Stimulated activated CD4-positive, alpha-beta T cell treated with anti-CD3 and anti-CD28 coated beads, TNF-alpha, amount 100 ng/mL, for 48 hours (primary cell): ENCODE results near the gene ACTN2.
"Not testable (repeated sequence)": the region's sequence is repeated elsewhere in the genome, so short reads cannot be mapped to it uniquely, and the experiment has no call there.

Experiments used
- DNase-seq, 3 donors: peaks; one replicate each; pipeline ENCODE4 v3.0.0-alpha.2; 2020; ENCODE audit warnings: low read depth in 3 of 3

Gene ACTN2

GRCh38 chr1:236685917-236686814, at the start of gene ACTN2:
TSS of gene ACTN2 (plus strand) at chr1:236686499. CDS start at chr1:236686674, 175 bp downstream.
- peak in 2 of 3 donors; percentile 21 to 36 for DNase-seq

DNA sequence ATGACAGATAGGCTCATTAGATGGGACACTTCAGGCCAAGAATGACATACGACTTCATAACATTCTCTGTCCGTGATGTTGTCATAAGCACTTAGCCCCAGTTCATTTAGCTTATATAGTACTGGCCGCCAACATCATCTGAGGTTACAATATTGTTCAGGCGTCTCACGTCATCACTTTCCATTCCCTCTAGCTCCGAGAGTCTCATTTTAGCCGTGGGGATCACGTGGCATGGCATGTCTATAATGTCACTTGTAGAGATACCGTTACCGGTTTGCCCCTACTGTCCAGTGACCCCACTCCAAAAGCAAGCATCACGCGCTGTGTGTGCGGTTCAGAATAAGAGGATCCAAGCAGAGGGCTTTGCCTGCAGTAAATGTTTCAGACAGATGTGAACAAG, 47.4 kb upstream of the ACTN2 start:
- DNase-seq = no peak

DNA sequence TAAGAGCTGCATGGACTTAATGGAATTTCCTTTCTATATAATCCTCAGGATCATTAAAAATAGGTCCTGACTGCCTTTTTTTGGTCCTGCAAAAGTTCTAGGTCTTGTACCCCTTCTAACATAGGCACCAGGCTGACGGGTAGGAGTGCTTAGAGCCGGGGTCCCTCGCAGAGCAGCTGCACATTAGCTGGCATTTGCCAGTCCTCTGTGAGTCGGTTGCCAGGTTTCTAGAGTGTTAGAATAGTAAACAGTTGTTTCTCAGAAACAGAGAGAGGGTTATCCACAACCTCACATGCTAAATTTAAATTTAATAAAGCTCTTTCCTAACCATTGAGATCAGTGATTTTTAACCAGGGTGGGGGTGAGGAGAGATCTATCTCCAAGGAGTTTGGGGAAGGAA, 46.6 kb upstream of the ACTN2 start:
- no peak for DNase-seq

DNA sequence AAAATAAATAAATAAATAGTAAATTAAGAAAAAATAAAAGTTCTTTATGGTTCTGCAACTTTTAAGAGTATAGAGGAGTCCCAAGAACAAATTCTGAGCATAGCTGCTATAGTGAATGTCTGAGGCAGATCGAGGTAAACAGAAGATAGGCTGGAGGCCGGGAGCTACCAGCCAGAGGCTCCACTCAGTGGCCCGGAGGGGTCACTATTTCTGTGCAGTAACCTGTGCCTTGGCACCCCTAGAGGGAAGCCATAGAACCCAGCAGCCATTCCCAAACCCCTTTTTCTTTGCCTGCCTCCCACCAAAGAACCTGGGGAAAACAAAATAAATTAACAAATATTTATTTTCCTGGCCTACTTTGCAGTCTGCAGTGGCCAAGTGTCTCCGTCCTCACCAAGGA, 43.5 kb upstream of the ACTN2 start:
- DNase-seq = no peak

DNA sequence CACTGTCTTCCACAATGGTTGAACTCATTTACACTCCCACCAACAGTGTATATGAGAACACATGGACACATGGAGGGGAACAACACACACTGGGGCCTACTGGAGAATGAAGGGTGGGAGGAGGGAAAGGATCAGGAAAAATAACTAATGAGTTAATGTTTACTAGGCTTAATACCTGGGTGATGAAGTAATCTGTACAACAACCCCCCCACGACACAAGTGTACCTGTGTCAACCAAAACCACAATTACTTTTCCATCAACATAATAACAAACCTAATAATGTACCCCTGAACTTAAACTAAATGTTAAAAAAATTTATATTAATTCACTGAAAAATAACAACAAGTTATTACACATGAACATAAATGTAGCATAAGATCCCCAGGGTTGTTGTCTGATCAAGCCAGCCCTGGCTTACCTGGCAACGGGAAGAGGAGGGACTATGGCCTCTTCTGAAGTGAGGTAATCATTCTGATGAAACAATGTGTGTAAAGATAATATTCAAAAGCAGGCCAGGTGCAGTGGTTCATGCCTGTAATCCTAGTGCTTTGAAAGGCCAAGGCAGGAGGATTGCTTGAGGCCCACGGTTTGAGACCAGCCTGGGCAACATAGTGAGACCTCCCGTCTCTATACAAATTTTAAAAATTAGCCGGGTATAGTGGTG, 41.2 kb upstream of the ACTN2 start:
- DNase-seq = no peak

DNA sequence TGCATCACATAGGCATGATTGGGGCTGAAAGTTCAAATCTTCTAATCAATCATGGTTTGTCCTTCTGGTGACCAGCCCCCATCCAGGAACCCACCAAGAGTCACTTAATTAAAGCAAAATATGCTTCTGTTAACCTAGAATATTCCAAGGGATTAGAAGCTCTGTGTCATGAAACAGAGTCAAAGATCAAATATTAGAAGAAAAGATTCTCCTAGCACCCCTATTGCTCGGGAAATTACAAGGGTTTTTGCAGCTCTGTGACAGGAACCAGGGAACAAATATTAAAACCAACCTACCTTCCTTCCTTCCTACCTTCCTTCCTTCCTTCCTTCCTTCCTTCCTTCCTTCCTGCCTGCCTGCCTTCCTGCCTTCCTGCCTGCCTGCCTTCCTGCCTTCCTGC, 31.8 kb upstream of the ACTN2 start:
- DNase-seq = no peak

GRCh38 chr1:236654957-236655356, 31.3 kb upstream of the ACTN2 start:
- DNase-seq = no peak

DNA sequence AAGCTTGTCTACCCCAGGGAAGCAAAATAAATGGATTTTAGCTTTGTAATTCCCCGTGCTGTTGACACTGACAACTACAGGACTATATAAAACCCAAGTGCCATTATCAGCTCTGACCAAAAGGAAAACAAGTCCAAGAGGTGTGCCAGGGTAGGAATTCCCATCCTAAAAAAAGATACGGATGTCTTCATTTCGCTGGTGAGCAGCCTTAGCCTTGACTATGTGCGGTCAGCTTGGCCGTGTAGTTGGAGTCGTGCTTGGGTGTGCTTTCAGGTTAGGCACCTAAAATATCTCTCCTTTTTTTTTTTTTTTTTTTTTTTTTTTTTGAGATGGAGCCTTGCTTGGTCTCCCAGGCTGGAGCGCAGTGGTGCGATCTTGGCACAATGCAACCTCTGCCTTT, 28.9 kb upstream of the ACTN2 start:
- DNase-seq = no peak

DNA sequence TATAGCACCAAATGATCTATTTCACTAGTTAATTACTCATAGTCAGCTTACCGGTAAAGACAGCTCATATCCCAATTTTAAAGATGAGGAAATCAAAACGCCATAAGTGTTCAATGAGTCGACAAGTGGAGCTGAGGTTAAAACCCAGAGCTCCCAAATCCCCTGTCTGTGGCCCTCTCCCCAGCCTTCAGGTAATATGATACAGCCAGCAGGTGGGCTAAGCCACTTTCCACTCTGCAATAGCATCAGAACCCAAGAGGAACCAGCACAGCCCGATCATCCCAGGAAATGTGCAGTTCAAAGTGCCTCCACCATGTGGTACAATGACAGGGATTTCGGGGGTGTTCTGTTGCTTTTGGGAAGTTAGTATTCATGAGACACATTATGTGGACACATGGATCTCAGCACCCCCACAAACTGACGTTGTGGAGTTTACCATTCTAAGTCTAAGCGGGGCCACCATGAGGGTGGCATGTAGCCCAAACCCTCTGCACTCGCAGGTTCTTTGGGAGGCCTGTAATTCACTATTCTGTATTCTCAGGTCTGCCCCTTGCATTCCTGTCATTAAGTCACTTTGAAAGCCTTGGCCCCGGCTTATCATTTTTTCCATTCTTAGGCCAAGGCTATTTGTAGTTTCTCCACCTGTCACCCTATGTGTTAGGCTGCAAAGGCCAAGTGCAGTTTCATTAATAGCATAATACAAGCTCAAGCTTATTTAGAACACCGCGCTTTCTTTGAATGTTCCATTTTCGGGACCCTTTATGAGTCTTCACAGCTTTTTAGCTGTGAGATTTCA, 26.3 kb upstream of the ACTN2 start:
- DNase-seq = no peak

DNA sequence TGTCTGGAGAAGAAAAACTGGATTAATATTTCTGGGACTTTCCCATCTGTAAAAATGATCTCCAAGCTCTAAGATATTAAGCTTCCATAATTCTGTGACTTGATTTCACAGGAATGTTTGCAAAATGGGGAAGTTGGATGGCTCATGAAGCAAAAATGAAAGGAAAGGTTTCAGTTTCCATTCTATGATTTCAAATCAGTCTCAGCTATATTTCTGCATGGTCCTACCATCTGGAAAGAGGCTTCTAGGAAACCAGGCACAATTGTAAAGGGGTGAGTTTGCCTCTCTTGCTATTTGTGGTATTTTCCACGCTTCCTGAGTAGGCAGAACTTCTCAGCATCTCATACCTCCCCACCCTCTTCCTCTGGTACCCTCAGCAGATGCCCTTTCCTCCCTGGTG, 22.4 kb upstream of the ACTN2 start:
- no peak for DNase-seq

DNA sequence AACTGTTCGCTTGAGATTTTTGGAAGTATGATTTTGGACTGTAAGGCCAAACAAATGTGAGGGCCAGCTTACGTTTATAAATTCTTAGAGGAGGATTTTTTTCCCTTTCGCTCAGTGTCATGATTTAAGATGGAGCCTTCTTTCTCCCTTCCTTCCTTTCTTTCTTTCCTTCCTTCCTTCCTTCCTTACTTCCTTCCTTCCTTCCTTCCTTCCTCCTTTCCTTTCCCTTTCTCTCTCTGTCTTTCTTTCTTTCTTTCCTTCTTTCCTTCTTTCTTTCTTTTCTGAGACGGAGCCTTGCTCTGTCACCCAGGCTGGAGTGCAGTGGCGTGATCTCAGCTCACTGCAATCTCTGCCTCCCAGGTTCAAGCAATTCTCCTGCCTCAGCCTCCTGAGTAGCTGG, 17.4 kb upstream of the ACTN2 start:
- not testable (repeated sequence) for DNase-seq

GRCh38 chr1:236670060-236670459, 16.2 kb upstream of the ACTN2 start:
- no peak for DNase-seq

GRCh38 chr1:236673289-236673919, 12.9 kb upstream of the ACTN2 start:
- no peak for DNase-seq

GRCh38 chr1:236677641-236678235, 8.6 kb upstream of the ACTN2 start:
- DNase-seq = no peak

DNA sequence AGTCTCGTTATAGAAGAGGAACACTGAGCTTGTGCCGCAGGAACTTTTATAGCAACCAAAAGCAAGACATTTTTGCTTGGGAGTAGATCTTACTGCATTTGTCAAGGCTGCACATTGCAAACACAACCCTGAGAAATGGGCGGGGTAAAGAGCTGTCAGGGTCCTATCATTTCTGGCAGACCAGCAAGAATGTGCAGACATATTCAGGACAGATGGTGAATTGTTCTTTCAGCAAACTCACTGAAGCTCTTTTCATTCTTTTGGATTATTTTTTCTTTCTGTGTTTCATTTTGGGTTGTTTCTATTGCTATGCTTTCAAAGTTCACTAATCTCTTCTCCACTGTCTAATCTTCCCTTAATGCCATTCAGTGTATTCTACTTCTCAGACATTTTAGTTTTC, 5.1 kb upstream of the ACTN2 start:
- no peak for DNase-seq

GRCh38 chr1:236685205-236685916, 938 bp upstream of the ACTN2 start:
- DNase-seq = no peak

DNA sequence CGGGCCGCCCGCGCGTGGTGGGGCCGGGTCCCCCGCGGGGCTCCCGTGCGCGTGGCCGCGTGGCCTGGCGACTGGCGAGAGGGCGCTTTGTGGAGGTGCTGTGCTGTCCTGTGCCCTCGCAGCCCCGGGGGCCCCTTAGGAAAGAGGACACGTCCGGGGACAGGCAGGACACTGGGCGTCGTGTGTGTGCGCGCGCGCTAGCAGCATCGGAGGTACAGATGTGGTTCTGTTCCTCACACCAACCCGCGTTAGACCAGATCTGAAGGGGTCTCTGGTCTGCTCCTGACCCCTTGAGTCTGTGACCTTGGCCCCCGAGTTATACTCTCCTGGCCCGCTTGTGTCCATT, 489 bp downstream of the ACTN2 start:
- DNase-seq = no peak

GRCh38 chr1:236687273-236687672, 974 bp downstream of the ACTN2 start:
- no peak for DNase-seq

GRCh38 chr1:236688705-236689104, 2.4 kb downstream of the ACTN2 start:
- no peak for DNase-seq

- DNase-seq = no peak
Measured at GRCh38 chr1:236689713-236690569, 3.6 kb downstream of the ACTN2 start.
